ENCODE results near the gene COL8A1. TPM values are rescaled to one million over a fixed set of nuclear protein-coding genes. Genes with fewer than 3 reads are reported as not detected.

The COL8A1 gene
- total and polyA plus RNA-seq, 9 of the 15 experiments (the other 6 are each of a cell fraction or from before 2014, with no cell fraction given): 0.07 TPM; not detected in 8

DNA sequence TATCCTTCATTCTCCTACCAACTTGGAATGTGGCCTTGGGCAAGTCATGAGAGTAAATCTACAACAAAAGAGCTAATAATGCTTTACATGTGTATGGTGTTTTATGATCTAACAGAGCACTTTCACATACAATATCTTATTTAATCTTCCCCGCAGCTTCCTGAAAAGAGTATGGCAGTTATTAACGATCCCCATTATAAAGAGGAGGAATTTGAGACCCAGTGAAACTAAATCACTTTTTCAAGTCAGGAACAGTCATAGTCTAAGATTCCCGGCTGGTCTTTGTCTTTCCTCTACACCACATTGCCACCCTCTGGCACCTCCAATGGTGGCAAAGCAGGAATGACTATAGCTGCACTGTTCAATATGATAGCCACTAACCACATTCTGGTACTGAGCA is 109.5 kb downstream of the COL8A1 start:
- H3K27ac ChIP-seq (ENCODE audit: extremely low read depth, low read depth, low read length): no peak overlapping the region
- intact Hi-C loops (cut with micrococcal nuclease): no loop called here
- TF ChIP-seq, protein P1, sequence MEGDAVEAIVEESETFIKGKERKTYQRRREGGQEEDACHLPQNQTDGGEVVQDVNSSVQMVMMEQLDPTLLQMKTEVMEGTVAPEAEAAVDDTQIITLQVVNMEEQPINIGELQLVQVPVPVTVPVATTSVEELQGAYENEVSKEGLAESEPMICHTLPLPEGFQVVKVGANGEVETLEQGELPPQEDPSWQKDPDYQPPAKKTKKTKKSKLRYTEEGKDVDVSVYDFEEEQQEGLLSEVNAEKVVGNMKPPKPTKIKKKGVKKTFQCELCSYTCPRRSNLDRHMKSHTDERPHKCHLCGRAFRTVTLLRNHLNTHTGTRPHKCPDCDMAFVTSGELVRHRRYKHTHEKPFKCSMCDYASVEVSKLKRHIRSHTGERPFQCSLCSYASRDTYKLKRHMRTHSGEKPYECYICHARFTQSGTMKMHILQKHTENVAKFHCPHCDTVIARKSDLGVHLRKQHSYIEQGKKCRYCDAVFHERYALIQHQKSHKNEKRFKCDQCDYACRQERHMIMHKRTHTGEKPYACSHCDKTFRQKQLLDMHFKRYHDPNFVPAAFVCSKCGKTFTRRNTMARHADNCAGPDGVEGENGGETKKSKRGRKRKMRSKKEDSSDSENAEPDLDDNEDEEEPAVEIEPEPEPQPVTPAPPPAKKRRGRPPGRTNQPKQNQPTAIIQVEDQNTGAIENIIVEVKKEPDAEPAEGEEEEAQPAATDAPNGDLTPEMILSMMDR (IDR thresholded peaks at IDR 0.05 in 2 of 3, conservative IDR thresholded peaks at IDR 0.05 in 1 of 3; ENCODE audit: insufficient read depth in 2 of 3, low read depth in 1 of 3, low read length in 3 of 3): 0 out of 6 replicates have a peak, but pooled peaks of 1 of the 3 experiments have one; percentile 7
- TF ChIP-seq CCAR2 (IDR thresholded peaks at IDR 0.05; ENCODE audit: low read depth, low read length) (no peak), ELF1 (tag; IDR thresholded peaks at IDR 0.05) (no peak)
- no peak for ATAC-seq
- FAIRE-seq: no peak
- CTCF ChIA-PET (ENCODE audit: low intra/inter-chr PET ratio): no interaction called here
- no peak for DNase-seq (ENCODE audit: extremely low read depth in 1 of 4, low spot score in 3 of 4)
- H3K9me3 ChIP-seq (replicated peaks; ENCODE audit: control insufficient read depth, insufficient read depth, low read depth, low read length): no peaks in the 10 kb centered on the region
- WGBS (ENCODE audit: insufficient coverage, low coverage, missing lambda C conversion rate): 3% methylated on average over 3 of the region's 3 CpGs
- H3K79me2 ChIP-seq (ENCODE audit: control insufficient read depth, insufficient read depth, low read length): no peaks in the 10 kb centered on the region
- H3K9ac ChIP-seq (ENCODE audit: insufficient read depth in 1 of 2, low read depth in 2 of 2, low read length in 2 of 2): no peak overlapping the region
- no peaks in the 10 kb centered on the region for H3K4me1 ChIP-seq (replicated peaks in 1 of 2; ENCODE audit: control insufficient read depth in 2 of 2, insufficient read depth in 2 of 2, low read length in 2 of 2)
- in situ Hi-C loops (cut with MboI): no loop called here
- POLR2A ChIA-PET: no interaction called here
- H3K36me3 ChIP-seq (ENCODE audit: control insufficient read depth, insufficient read depth, low read length): no peaks in the 10 kb centered on the region
- no peak overlapping the region for H3K4me2 ChIP-seq (ENCODE audit: insufficient read depth, low read length)
- H3K9me1 ChIP-seq (ENCODE audit: control insufficient read depth, insufficient read depth, low read length): no peaks in the 10 kb centered on the region
- H2AFZ ChIP-seq (ENCODE audit: low read depth, low read length): no peak overlapping the region
- H3K4me3 ChIP-seq: no peak overlapping the region
- no peaks in the 10 kb centered on the region for H3K27me3 ChIP-seq (ENCODE audit: control insufficient read depth in 2 of 2, insufficient read depth in 2 of 2, low read length in 2 of 2)
- no peaks in the 10 kb centered on the region for H4K20me1 ChIP-seq (replicated peaks; ENCODE audit: control insufficient read depth, insufficient read depth, low read length)
- no TSS peak for BruUV-seq (replicated peaks)

DNA sequence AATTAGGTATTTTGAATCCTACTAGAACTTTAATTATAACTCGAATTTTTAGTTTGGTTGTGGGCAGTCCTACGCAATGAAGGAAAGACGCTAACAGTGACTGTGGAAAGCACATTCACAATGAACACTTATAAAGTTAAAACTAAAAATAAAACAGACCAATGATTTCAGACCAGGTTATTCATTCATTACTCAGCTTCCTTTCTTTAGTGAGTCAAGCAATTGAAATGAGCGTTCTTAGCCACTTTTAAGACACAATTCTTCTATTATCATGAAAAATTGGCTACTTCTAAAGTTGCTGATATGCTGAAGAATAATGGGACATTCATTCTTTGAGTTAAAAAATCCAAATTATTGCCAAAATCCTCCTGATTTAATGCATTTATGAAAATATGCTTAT is 113.3 kb downstream of the COL8A1 start:
- Histone ChIP-seq H3K79me2 (ENCODE audit: control insufficient read depth, insufficient read depth, low read length) (no peaks in the 10 kb centered on the region), H4K20me1 (replicated peaks; ENCODE audit: control insufficient read depth, insufficient read depth, low read length) (no peaks in the 10 kb centered on the region), H3K27ac (ENCODE audit: extremely low read depth, low read depth, low read length) (no peak overlapping the region), H3K9me1 (ENCODE audit: control insufficient read depth, insufficient read depth, low read length) (no peaks in the 10 kb centered on the region), H3K4me3 (no peak overlapping the region), H2AFZ (ENCODE audit: low read depth, low read length) (no peak overlapping the region), H3K4me2 (ENCODE audit: insufficient read depth, low read length) (no peak overlapping the region), H3K9me3 (replicated peaks; ENCODE audit: control insufficient read depth, insufficient read depth, low read depth, low read length) (no peaks in the 10 kb centered on the region), H3K9ac (ENCODE audit: insufficient read depth in 1 of 2, low read depth in 2 of 2, low read length in 2 of 2) (no peak overlapping the region), H3K4me1 (replicated peaks in 1 of 2; ENCODE audit: control insufficient read depth in 2 of 2, insufficient read depth in 2 of 2, low read length in 2 of 2) (no peaks in the 10 kb centered on the region), H3K36me3 (ENCODE audit: control insufficient read depth, insufficient read depth, low read length) (no peaks in the 10 kb centered on the region), H3K27me3 (ENCODE audit: control insufficient read depth in 2 of 2, insufficient read depth in 2 of 2, low read length in 2 of 2) (no peaks in the 10 kb centered on the region)
- no peak for TF ChIP-seq MEF2D (tag; conservative IDR thresholded peaks at IDR 0.05; ENCODE audit: low read depth)
- TF ChIP-seq CAMTA2 (CRISPR knock-in tag; conservative IDR thresholded peaks at IDR 0.05): no peak
- no peak for TF ChIP-seq HNRNPH1 (optimal IDR thresholded peaks at IDR 0.05; ENCODE audit: low read depth, low read length)
- TF ChIP-seq ARID2 (IDR thresholded peaks at IDR 0.05): no peak
- TF ChIP-seq CHD2 (IDR thresholded peaks at IDR 0.05; ENCODE audit: low read depth, low read length): no peak
- TF ChIP-seq ZNF274 (IDR thresholded peaks at IDR 0.05; ENCODE audit: borderline replicate concordance, low read depth, low read length): no peak
- no peak for TF ChIP-seq ZNF121 (CRISPR knock-in tag; conservative IDR thresholded peaks at IDR 0.05)
- BruUV-seq (replicated peaks): no TSS peak
- FAIRE-seq: no peak
- in situ Hi-C loops (cut with MboI): no loop called here
- no peak for ATAC-seq
- POLR2A ChIA-PET: no interaction called here
- CTCF ChIA-PET (ENCODE audit: low intra/inter-chr PET ratio): no interaction called here
- no peak for DNase-seq (ENCODE audit: extremely low read depth in 1 of 4, low spot score in 3 of 4)
- intact Hi-C loops (cut with micrococcal nuclease): loop anchor here (5.0 kb wide), 1 partner anchor 934 kb away; no protein-coding TSS in a partner anchor
- WGBS (ENCODE audit: insufficient coverage, low coverage, missing lambda C conversion rate): 0% methylated on average over 4 of the region's 4 CpGs
